Vagina (tissue), 2 donors: ENCODE data around the gene RYR2.

Source experiments
- CTCF ChIP-seq, 3 experiments: fragments of 450-650 bp in 2 of 3; fragments of 200-600 bp in 1 of 3; sonication (generic) in 1 of 3; IDR thresholded peaks; one replicate each; pipeline ENCODE4 v1.5.1; 2017 to 2019; ENCODE audit warnings: antibody characterized with exemption in 3 of 3, mild to moderate bottlenecking in 2 of 3, moderate library complexity in 2 of 3
- POLR2A ChIP-seq, 2 donors: fragments of 450-650 bp; IDR thresholded peaks; one replicate each; pipeline ENCODE4 v1.6.1; 2017; ENCODE audit warnings: antibody characterized with exemption in 2 of 2, mild to moderate bottlenecking in 2 of 2, moderate library complexity in 2 of 2
- POLR2AphosphoS5 ChIP-seq, 2 donors: sonication (generic); formaldehyde crosslinking; IDR thresholded peaks; one replicate each; pipeline ENCODE4 v1.9.0; 2017; ENCODE audit warnings: antibody characterized with exemption in 2 of 2, mild to moderate bottlenecking in 2 of 2, low read depth in 1 of 2; ENCODE audit not compliant: insufficient read depth in 1 of 2

DNA sequence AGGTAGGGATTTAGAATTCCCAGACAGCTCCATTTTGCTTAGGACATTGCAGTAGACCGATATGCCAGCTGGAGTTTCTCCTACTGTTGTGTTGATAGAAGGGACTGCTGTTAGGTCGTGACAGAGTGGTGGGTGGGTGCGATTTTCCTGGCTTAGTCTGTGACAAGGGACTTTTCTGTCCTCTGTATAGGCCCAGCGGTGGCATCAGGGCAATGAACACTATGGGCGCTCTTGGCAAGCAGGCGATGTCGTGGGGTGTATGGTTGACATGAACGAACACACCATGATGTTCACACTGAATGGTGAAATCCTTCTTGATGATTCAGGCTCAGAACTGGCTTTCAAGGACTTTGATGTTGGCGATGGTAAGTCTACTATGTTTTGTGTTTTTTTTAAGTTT lies 527.0 kb downstream of the RYR2 start:
- TF ChIP-seq POLR2A (IDR thresholded peaks at IDR 0.05) = no peak
- no peak for TF ChIP-seq CTCF (IDR thresholded peaks at IDR 0.05)
- no peak for TF ChIP-seq POLR2AphosphoS5 (IDR thresholded peaks at IDR 0.05; ENCODE audit: insufficient read depth in 1 of 2, low read depth in 1 of 2)
